T-cell (primary cell): Measurements from ENCODE around the gene BAG1. TPM values are rescaled to one million over a fixed set of nuclear protein-coding genes. Genes with fewer than 3 reads are reported as not detected.

Experiments used
- ATAC-seq, 4 experiments: fragments of 200-7000 bp in 3 of 4; fragments of 150-1000 bp in 1 of 4; cut with Tn5 transposase; replicated peaks in 1 of 4; 1 replicate in 3 of 4; 2 replicates in 1 of 4; pipeline ENCODE4 v1.10.0; 2021; ENCODE audit warnings: moderate library complexity in 3 of 4, mild to moderate bottlenecking in 2 of 4, moderate number of reproducible peaks in 1 of 4
- CTCF ChIA-PET, 2 donors: fragments of 300-600 bp; sonication (Branson Sonifier 250); formaldehyde crosslinking; loops; one replicate each; lab custom pipeline; 2022; ENCODE audit warnings: antibody characterized with exemption in 2 of 2; lab: Charles Lee
- POLR2A ChIA-PET, 2 donors: fragments of 300-600 bp; sonication (Branson Sonifier 250); formaldehyde crosslinking; loops; one replicate each; lab custom pipeline; 2022; ENCODE audit warnings: antibody characterized with exemption in 2 of 2; lab: Charles Lee
- DNase-seq, 35 experiments: peaks; one replicate each; pipeline versions ENCODE4 v3.0.0 to v3.0.0-alpha.2; 2013 to 2023
- H3K27ac ChIP-seq: one replicate; pipeline ENCODE4 v1.5.1; 2013; ENCODE audit warnings: low read length
- H3K27me3 ChIP-seq, 2 experiments: replicated peaks in 1 of 2; 1 replicate in 1 of 2; 2 replicates in 1 of 2; pipeline versions ENCODE4 v1.6.1 to v1.7.0; 2013; ENCODE audit warnings: low read length in 1 of 2, mixed read lengths in 1 of 2; ENCODE audit not compliant: control insufficient read depth in 2 of 2, insufficient read depth in 2 of 2; ENCODE audit errors: extremely low read depth in 1 of 2
- H3K36me3 ChIP-seq, 2 donors: 1 replicate in 1 of 2; 2 replicates in 1 of 2; pipeline versions ENCODE4 v1.6.1 to v1.7.0; 2013; ENCODE audit warnings: low read length in 1 of 2; ENCODE audit not compliant: control insufficient read depth in 2 of 2, insufficient read depth in 1 of 2; ENCODE audit errors: extremely low read depth in 1 of 2
- H3K4me1 ChIP-seq, 2 experiments: 1 replicate in 1 of 2; 2 replicates in 1 of 2; pipeline versions ENCODE4 v1.6.1 to v1.7.0; 2013; ENCODE audit warnings: low read length in 2 of 2, mixed read lengths in 1 of 2; ENCODE audit not compliant: insufficient read depth in 2 of 2, control insufficient read depth in 1 of 2; ENCODE audit errors: extremely low read depth in 1 of 2
- H3K4me3 ChIP-seq, 2 donors: 1 replicate in 1 of 2; 2 replicates in 1 of 2; pipeline versions ENCODE4 v1.5.1 to v1.7.0; 2013; ENCODE audit warnings: mild to moderate bottlenecking in 2 of 2, low read length in 1 of 2, moderate library complexity in 1 of 2; ENCODE audit not compliant: control insufficient read depth in 1 of 2; ENCODE audit errors: extremely low read depth in 1 of 2
- H3K9me3 ChIP-seq: 2 replicates; pipeline ENCODE4 v1.7.0; 2013
- H3K27ac Mint-ChIP-seq, 2 donors: one replicate each; pipeline ENCODE4 v1.8.0; 2020 to 2021; ENCODE audit warnings: mild to moderate bottlenecking in 2 of 2, mixed read lengths in 2 of 2
- H3K27me3 Mint-ChIP-seq, 2 donors: one replicate each; pipeline ENCODE4 v1.8.0; 2021 to 2022; ENCODE audit warnings: mixed read lengths in 2 of 2
- H3K36me3 Mint-ChIP-seq: one replicate; pipeline ENCODE4 v1.8.0; 2021; ENCODE audit warnings: mixed read lengths
- H3K4me1 Mint-ChIP-seq, 3 donors: one replicate each; pipeline ENCODE4 v1.8.0; 2020 to 2022; ENCODE audit warnings: mixed read lengths in 3 of 3, mild to moderate bottlenecking in 1 of 3
- H3K4me3 Mint-ChIP-seq, 3 donors: one replicate each; pipeline ENCODE4 v1.8.0; 2020 to 2022; ENCODE audit warnings: mild to moderate bottlenecking in 3 of 3, mixed read lengths in 3 of 3, moderate library complexity in 3 of 3
- H3K9me3 Mint-ChIP-seq, 3 donors: one replicate each; pipeline ENCODE4 v1.8.0; 2020 to 2022; ENCODE audit warnings: mixed read lengths in 3 of 3
- WGBS: methylation state at CpG from one replicate; pipeline ENCODE4 v1.1.5; 2013; ENCODE audit warnings: missing lambda C conversion rate; ENCODE audit not compliant: insufficient coverage; 5-methylcytosine and 5-hydroxymethylcytosine counted together
- total RNA-seq, 35 experiments: library from RNA in 6 of 35; stranded (reverse) in 6 of 35; fragments of 120-200 nt in 1 of 35; gene quantifications; one replicate each; pipeline versions ENCODE4 v1.2.1 to v1.2.4 and lab custom pipeline; 2013 to 2026

Gene BAG1
- total RNA-seq, 5 donors from 2014 or later (not counting 1 experiment from before 2014, with no cell fraction given), result 59.4 to 69.9 (median 62.4) TPM

DNA sequence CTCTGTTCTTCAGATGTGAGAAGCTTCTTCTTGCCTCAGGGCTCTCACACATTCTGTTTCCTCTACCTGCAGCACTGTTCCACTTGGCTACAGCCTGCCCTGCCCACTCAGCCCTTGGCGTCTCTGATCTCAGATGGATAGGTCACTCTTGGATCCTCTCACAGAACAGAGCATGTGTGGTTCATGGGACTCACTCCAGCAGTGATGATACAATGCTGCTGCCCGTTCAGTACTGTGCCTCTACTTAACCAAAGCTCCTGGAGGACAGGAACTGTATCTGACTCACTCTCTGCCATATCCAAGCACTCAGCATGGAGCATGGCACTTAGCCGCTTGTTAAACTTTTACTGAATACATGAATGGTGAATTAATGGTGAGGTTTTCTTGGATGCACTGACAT is 27.9 kb downstream of the BAG1 start:
- Histone ChIP-seq H3K4me1 (peaks cover 0 to 4% of the 10 kb centered on the region in 2 experiments), H3K9me3 (no peaks in the 10 kb centered on the region), H3K27ac (no peak overlapping the region), H3K27me3 (peaks cover 0 to 26% of the 10 kb centered on the region in 2 experiments), H3K4me3 (no peak overlapping the region), H3K36me3 (no peaks in the 10 kb centered on the region)
- Mint-ChIP-seq H3K36me3 (no peaks in the 10 kb centered on the region), H3K9me3 (no peaks in the 10 kb centered on the region), H3K27ac (no peak overlapping the region), H3K4me3 (no peak overlapping the region), H3K4me1 (peaks cover 2 to 6% (median 3%) of the 10 kb centered on the region in 3 donors), H3K27me3 (peaks cover 0 to 6% of the 10 kb centered on the region in 2 donors)
- no peak for ATAC-seq
- CTCF ChIA-PET, result no interaction called here
- DNase-seq, result no peak
- 75% methylated on average over 2 of the region's 3 CpGs for WGBS
- POLR2A ChIA-PET, result no interaction called here

GRCh38 chr9:33234511-33235467 is 29.7 kb downstream of the BAG1 start:
- H3K36me3 ChIP-seq, result no peaks in the 10 kb centered on the region
- H3K4me1 ChIP-seq, result peaks cover 0 to under 1% of the 10 kb centered on the region in 2 experiments
- H3K9me3 ChIP-seq, result no peaks in the 10 kb centered on the region
- H3K27me3 ChIP-seq, result peaks cover 0 to 16% of the 10 kb centered on the region in 2 experiments
- no peak overlapping the region for H3K4me3 ChIP-seq
- H3K4me1 Mint-ChIP-seq, result peaks cover 1 to 3% (median 2%) of the 10 kb centered on the region in 3 donors
- DNase-seq, result no peak
- H3K36me3 Mint-ChIP-seq, result no peaks in the 10 kb centered on the region
- no peak overlapping the region for H3K27ac ChIP-seq
- H3K9me3 Mint-ChIP-seq, result no peaks in the 10 kb centered on the region
- H3K27me3 Mint-ChIP-seq, result peaks cover 0 to 6% of the 10 kb centered on the region in 2 donors
- H3K4me3 Mint-ChIP-seq, result no peak overlapping the region
- POLR2A ChIA-PET, result interaction anchor here in 1 of 2 donors (0.6 to 0.7 kb wide), 2 partner anchors 616 to 744 kb away, joined by 3 to 4 read pairs; no protein-coding TSS in a partner anchor
- CTCF ChIA-PET, result interaction anchor here in 1 of 2 donors (0.6 kb wide), 1 partner anchor 184 kb away, joined by 3 read pairs; no protein-coding TSS in a partner anchor
- no peak overlapping the region for H3K27ac Mint-ChIP-seq
- 55% methylated on average over 4 of the region's 9 CpGs for WGBS
- no peak for ATAC-seq

DNA sequence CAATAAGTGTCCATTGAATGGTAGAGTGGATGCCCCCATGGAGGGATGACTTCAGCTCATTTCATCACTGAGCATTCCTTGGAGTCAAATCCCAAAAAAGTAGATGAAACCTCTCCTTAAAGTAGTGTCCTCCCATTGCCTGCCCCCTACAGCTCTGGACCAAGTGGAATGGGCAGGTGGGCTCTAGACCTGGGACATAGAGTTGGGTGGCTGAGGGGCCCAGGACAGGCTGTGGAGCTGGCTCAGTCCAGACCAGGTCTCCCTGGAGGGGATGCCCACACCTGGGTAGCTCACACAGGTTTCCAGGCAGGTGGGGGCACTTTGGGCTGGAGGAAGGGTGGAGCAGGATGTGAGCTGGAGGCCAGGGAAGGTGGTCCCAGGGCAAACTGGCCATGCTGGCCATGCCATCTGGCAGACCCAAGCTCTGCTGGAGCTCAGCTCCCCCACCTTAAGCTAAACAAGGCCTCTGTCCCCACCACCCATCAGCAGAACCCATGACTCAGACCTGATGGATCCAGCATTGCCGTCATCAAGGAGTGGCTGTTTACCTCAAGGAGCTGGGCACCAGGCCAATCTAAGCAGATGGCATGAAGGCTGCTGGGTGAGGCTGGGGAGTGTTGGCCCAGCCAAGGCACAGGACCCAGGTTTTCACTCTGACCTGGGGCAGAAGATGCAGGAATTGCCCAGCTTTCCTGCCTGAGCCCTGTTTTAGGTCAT is 30.7 kb downstream of the BAG1 start:
- H3K9me3 ChIP-seq, result no peaks in the 10 kb centered on the region
- ChIA-PET CTCF (no interaction called here), POLR2A (interaction anchor here in 1 of 2 donors (0.6 to 0.7 kb wide), 2 partner anchors 617 to 743 kb away, joined by 3 to 4 read pairs; no protein-coding TSS in a partner anchor)
- ATAC-seq, result peak in 2 of 4 experiments; percentile 22 to 23
- H3K36me3 ChIP-seq, result no peaks in the 10 kb centered on the region
- no peak overlapping the region for H3K4me3 ChIP-seq
- H3K27ac ChIP-seq, result no peak overlapping the region
- H3K36me3 Mint-ChIP-seq, result no peaks in the 10 kb centered on the region
- peaks cover 0 to 6% of the 10 kb centered on the region in 2 donors for H3K27me3 Mint-ChIP-seq
- H3K4me1 Mint-ChIP-seq, result peaks cover 0 to 2% (median 0%) of the 10 kb centered on the region in 3 donors
- H3K4me1 ChIP-seq, result no peaks in the 10 kb centered on the region
- DNase-seq, result peak in 1 of 35 experiments; percentile 1
- no peak overlapping the region for H3K4me3 Mint-ChIP-seq
- 89% methylated on average over 1 of the region's 1 CpG for WGBS
- H3K27me3 ChIP-seq, result peaks cover 0 to 16% of the 10 kb centered on the region in 2 experiments
- no peak overlapping the region for H3K27ac Mint-ChIP-seq
- H3K9me3 Mint-ChIP-seq, result no peaks in the 10 kb centered on the region

DNA sequence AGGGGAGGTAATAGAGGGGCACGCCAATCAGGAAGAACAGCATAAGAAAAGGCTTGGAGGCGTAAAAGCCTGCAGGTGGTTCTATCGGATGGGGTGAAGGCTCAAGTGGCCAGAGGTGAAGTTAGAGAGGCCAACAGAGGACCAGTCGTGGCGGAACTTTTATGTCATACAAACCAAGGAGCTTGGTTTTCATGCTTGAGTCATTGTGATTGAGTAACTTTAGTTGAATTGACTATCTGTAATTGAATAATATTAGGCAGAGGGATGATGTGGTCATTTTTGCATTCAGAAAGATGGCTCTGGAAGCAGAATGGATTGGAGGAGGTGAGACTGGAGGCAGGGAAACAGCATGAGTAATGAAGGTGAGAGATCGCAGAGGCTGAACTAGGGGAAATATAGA is 31.7 kb downstream of the BAG1 start:
- Mint-ChIP-seq H3K9me3 (no peaks in the 10 kb centered on the region), H3K27me3 (peaks cover 0 to 6% of the 10 kb centered on the region in 2 donors), H3K27ac (no peak overlapping the region), H3K4me1 (peaks cover 0 to 2% (median 0%) of the 10 kb centered on the region in 3 donors), H3K36me3 (no peaks in the 10 kb centered on the region), H3K4me3 (no peak overlapping the region)
- CTCF ChIA-PET, result interaction anchor here in 1 of 2 donors (0.5 kb wide), 1 partner anchor 179 kb away, joined by 3 read pairs; no protein-coding TSS in a partner anchor
- POLR2A ChIA-PET, result no interaction called here
- no peaks in the 10 kb centered on the region for H3K4me1 ChIP-seq
- ATAC-seq (no peak), DNase-seq (no peak)
- WGBS, result 97% methylated on average over 5 of the region's 6 CpGs
- no peak overlapping the region for H3K27ac ChIP-seq
- H3K4me3 ChIP-seq, result no peak overlapping the region
- H3K36me3 ChIP-seq, result no peaks in the 10 kb centered on the region
- H3K27me3 ChIP-seq, result peaks cover 0 to 16% of the 10 kb centered on the region in 2 experiments
- no peaks in the 10 kb centered on the region for H3K9me3 ChIP-seq

GRCh38 chr9:33231623-33231942 is 32.9 kb downstream of the BAG1 start:
- Histone ChIP-seq H3K36me3 (no peaks in the 10 kb centered on the region), H3K27ac (no peak overlapping the region), H3K4me1 (no peaks in the 10 kb centered on the region), H3K9me3 (no peaks in the 10 kb centered on the region), H3K27me3 (peaks cover 0 to 16% of the 10 kb centered on the region in 2 experiments), H3K4me3 (no peak overlapping the region)
- no peaks in the 10 kb centered on the region for H3K36me3 Mint-ChIP-seq
- ATAC-seq (no peak), DNase-seq (no peak)
- H3K27ac Mint-ChIP-seq, result no peak overlapping the region
- no peaks in the 10 kb centered on the region for H3K9me3 Mint-ChIP-seq
- ChIA-PET POLR2A (no interaction called here), CTCF (no interaction called here)
- peaks cover 0 to 4% (median 0%) of the 10 kb centered on the region in 3 donors for H3K4me1 Mint-ChIP-seq
- no peak overlapping the region for H3K4me3 Mint-ChIP-seq
- WGBS, result 71% methylated on average over 1 of the region's 2 CpGs
- peaks cover 0 to 6% of the 10 kb centered on the region in 2 donors for H3K27me3 Mint-ChIP-seq
